Measurements from ENCODE around the gene ZFAND5. TPM values are rescaled to one million over a fixed set of nuclear protein-coding genes. Genes with fewer than 3 reads are reported as not detected.

The ZFAND5 gene
- total RNA-seq, 1 donor from 2014 or later, result 218 TPM

DNA sequence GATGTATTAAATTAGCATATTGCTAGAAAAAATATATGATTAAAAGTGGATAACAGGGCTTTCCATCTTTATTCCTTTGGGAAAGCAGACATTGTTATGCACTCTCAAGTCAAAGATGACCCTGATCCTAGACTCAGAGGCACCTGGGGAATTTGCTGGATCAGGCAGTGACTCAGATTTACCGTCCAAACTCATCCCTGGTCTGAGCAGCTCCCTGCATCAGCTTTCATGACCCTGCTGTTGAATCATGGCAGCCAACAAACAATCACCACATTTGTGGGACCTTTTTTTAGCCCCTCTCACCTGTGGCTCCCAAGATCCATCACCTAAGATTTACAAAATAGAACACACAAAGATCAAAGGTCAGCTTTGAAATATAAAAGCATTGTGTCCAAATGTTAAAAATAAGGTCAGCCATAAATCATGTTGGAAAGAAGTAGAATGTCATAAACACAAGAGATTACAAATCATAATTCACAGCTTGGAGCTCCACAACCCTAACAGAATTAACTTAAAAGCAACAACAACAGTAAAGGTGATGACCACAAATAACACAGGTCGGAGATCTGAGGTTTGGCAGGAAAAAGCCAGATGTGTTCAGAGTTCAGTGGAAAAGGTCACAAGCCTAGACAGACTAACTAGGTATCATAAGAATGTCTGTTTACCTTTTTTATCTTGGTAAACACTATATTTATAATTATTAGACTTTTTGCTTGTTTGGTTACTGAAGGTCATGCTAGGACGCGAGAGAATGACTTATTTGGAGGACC is 55.5 kb downstream of the ZFAND5 start:
- Mint-ChIP-seq H3K36me3 (ENCODE audit: unreplicated experiment) (no peaks in the 10 kb centered on the region), H3K4me3 (ENCODE audit: unreplicated experiment) (no peak overlapping the region), H3K4me1 (ENCODE audit: low read depth, unreplicated experiment) (no peaks in the 10 kb centered on the region), H3K9me3 (ENCODE audit: unreplicated experiment) (no peaks in the 10 kb centered on the region), H3K27ac (ENCODE audit: unreplicated experiment) (no peak overlapping the region), H3K27me3 (ENCODE audit: unreplicated experiment) (no peaks in the 10 kb centered on the region)
- DNase-seq, result no peak
- TF ChIP-seq, protein P1, sequence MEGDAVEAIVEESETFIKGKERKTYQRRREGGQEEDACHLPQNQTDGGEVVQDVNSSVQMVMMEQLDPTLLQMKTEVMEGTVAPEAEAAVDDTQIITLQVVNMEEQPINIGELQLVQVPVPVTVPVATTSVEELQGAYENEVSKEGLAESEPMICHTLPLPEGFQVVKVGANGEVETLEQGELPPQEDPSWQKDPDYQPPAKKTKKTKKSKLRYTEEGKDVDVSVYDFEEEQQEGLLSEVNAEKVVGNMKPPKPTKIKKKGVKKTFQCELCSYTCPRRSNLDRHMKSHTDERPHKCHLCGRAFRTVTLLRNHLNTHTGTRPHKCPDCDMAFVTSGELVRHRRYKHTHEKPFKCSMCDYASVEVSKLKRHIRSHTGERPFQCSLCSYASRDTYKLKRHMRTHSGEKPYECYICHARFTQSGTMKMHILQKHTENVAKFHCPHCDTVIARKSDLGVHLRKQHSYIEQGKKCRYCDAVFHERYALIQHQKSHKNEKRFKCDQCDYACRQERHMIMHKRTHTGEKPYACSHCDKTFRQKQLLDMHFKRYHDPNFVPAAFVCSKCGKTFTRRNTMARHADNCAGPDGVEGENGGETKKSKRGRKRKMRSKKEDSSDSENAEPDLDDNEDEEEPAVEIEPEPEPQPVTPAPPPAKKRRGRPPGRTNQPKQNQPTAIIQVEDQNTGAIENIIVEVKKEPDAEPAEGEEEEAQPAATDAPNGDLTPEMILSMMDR (IDR thresholded peaks at IDR 0.05; ENCODE audit: partially characterized antibody, unreplicated experiment), result no peak

DNA sequence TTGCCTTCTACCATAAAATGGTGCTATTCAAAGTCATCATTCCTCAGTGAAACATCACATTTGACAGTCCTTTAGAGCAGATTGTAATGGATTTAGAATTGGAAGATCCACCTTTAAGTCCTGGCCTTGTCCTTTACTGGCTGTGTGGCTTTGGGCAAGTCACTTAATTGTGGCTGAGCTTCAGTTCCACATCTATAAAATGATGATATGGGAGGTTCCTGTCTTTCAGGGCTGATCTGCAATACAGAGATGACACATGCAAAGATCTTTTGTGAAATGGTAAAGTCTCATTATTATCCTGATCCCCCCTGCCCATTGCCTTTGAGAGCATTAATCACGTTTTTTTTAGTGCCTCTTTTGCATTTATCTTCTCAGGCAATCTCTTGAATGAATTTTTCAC is 58.2 kb downstream of the ZFAND5 start:
- no peak overlapping the region for H3K4me3 Mint-ChIP-seq (ENCODE audit: unreplicated experiment)
- no peaks in the 10 kb centered on the region for H3K36me3 Mint-ChIP-seq (ENCODE audit: unreplicated experiment)
- H3K9me3 Mint-ChIP-seq (ENCODE audit: unreplicated experiment), result no peaks in the 10 kb centered on the region
- H3K27ac Mint-ChIP-seq (ENCODE audit: unreplicated experiment), result no peak overlapping the region
- no peaks in the 10 kb centered on the region for H3K4me1 Mint-ChIP-seq (ENCODE audit: low read depth, unreplicated experiment)
- TF ChIP-seq, protein P1 (IDR thresholded peaks at IDR 0.05; ENCODE audit: partially characterized antibody, unreplicated experiment), result no peak
- no peaks in the 10 kb centered on the region for H3K27me3 Mint-ChIP-seq (ENCODE audit: unreplicated experiment)
- no peak for DNase-seq

DNA sequence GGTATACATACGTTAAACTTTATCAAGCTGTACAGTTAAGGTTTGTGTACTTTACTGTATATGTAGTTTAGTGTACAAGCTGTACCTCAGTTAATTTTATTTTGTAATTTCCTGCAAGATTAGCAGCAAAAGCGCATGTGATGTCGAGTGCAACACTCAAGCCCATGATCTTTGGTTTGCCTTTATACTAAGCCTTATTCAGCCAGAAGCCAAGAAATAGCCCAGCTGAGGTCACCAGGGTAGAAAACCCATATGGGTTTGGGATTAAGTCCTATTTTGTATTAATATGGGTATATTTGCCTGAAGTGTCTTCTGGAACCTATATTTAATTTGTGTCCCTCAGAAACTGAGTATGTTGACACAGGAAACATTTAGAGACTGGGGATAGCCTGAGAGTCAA is 59.3 kb downstream of the ZFAND5 start:
- H3K4me3 Mint-ChIP-seq (ENCODE audit: unreplicated experiment), result no peak overlapping the region
- no peaks in the 10 kb centered on the region for H3K27me3 Mint-ChIP-seq (ENCODE audit: unreplicated experiment)
- H3K4me1 Mint-ChIP-seq (ENCODE audit: low read depth, unreplicated experiment), result no peaks in the 10 kb centered on the region
- H3K36me3 Mint-ChIP-seq (ENCODE audit: unreplicated experiment), result no peaks in the 10 kb centered on the region
- H3K9me3 Mint-ChIP-seq (ENCODE audit: unreplicated experiment), result no peaks in the 10 kb centered on the region
- DNase-seq, result no peak
- TF ChIP-seq, protein P1 (IDR thresholded peaks at IDR 0.05; ENCODE audit: partially characterized antibody, unreplicated experiment), result no peak
- H3K27ac Mint-ChIP-seq (ENCODE audit: unreplicated experiment), result no peak overlapping the region

DNA sequence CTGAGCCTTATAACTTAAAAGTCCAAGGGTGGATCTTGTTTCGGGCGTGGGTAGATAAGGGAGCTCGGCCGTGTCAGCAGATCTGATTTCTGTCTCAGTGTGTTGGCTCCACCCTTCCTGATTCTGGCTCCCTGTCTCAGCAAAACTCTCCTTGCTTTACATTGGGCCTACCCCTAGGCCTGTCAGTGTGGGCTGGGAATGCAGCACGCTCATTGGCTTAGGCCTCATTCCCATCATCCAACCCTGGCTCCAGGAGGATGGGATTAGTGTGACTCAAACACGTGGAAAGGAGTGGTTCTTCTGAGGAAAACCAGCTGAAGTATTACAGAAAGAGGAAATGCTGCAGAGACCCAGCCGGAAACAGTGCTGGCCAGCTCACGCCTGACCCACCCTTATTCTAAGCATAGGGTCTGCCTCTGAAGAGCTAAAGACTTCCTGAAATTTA is 59.9 kb downstream of the ZFAND5 start:
- Mint-ChIP-seq H3K9me3 (ENCODE audit: unreplicated experiment) (no peaks in the 10 kb centered on the region), H3K27me3 (ENCODE audit: unreplicated experiment) (no peaks in the 10 kb centered on the region), H3K27ac (ENCODE audit: unreplicated experiment) (no peak overlapping the region), H3K4me3 (ENCODE audit: unreplicated experiment) (no peak overlapping the region), H3K36me3 (ENCODE audit: unreplicated experiment) (no peaks in the 10 kb centered on the region), H3K4me1 (ENCODE audit: low read depth, unreplicated experiment) (no peaks in the 10 kb centered on the region)
- TF ChIP-seq, protein P1 (IDR thresholded peaks at IDR 0.05; ENCODE audit: partially characterized antibody, unreplicated experiment), result no peak
- no peak for DNase-seq

DNA sequence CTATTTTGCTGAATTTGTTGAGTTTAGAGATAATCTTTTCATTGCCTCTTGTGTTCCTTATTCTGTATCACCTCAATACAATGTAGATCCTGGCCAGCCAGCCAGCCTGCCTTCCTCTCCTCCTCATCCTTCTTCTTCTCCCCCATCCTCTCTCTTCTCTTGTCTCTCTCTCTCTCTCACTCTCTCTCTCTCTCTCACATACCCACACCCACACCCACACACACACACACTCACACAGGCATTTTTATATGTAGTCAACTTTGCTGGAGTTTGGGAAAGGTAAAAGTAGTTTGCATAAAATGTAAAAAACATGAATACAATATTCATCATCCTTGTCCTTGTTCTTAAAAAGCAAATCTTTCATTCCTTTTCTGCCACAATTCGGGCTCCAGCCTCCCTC is 60.5 kb downstream of the ZFAND5 start:
- Mint-ChIP-seq H3K27ac (ENCODE audit: unreplicated experiment) (no peak overlapping the region), H3K9me3 (ENCODE audit: unreplicated experiment) (no peaks in the 10 kb centered on the region), H3K36me3 (ENCODE audit: unreplicated experiment) (no peaks in the 10 kb centered on the region), H3K4me3 (ENCODE audit: unreplicated experiment) (no peak overlapping the region), H3K27me3 (ENCODE audit: unreplicated experiment) (no peaks in the 10 kb centered on the region), H3K4me1 (ENCODE audit: low read depth, unreplicated experiment) (no peaks in the 10 kb centered on the region)
- TF ChIP-seq, protein P1 (IDR thresholded peaks at IDR 0.05; ENCODE audit: partially characterized antibody, unreplicated experiment), result no peak
- no peak for DNase-seq
